Measurements from ENCODE around the gene ST3GAL5.
A peak's percentile ranks its signal among the peaks of the same experiment; 100 is the strongest.

The ST3GAL5 gene

GRCh38 chr2:85847051-85847588 is 41.7 kb downstream of the ST3GAL5 start:
- Histone ChIP-seq H3K27me3 (replicated peaks; ENCODE audit: control insufficient read depth, insufficient read depth, low read length) (no peaks in the 10 kb centered on the region), H3K4me3 (replicated peaks; ENCODE audit: low read depth, low read length) (no peak overlapping the region), H3K36me3 (ENCODE audit: control insufficient read depth, insufficient read depth, low read length) (0 out of 2 replicates have a peak, but pooled peaks cover 2% of the 10 kb centered on the region)
- no peak for DNase-seq (ENCODE audit: extremely low read depth, insufficient read length)
- TF ChIP-seq CTCF (IDR thresholded peaks at IDR 0.05; ENCODE audit: insufficient read depth, low read length, poor library complexity, severe bottlenecking): no peak

GRCh38 chr2:85846411-85846810 is 42.4 kb downstream of the ST3GAL5 start:
- Histone ChIP-seq H3K36me3 (ENCODE audit: control insufficient read depth, insufficient read depth, low read length) (0 out of 2 replicates have a peak, but pooled peaks cover 2% of the 10 kb centered on the region), H3K4me3 (replicated peaks; ENCODE audit: low read depth, low read length) (no peak overlapping the region), H3K27me3 (replicated peaks; ENCODE audit: control insufficient read depth, insufficient read depth, low read length) (no peaks in the 10 kb centered on the region)
- TF ChIP-seq CTCF (IDR thresholded peaks at IDR 0.05; ENCODE audit: insufficient read depth, low read length, poor library complexity, severe bottlenecking): no peak
- DNase-seq (ENCODE audit: extremely low read depth, insufficient read length): no peak

GRCh38 chr2:85844486-85844885 is 44.3 kb downstream of the ST3GAL5 start:
- Histone ChIP-seq H3K36me3 (ENCODE audit: control insufficient read depth, insufficient read depth, low read length) (0 out of 2 replicates have a peak, but pooled peaks cover 2% of the 10 kb centered on the region), H3K27me3 (replicated peaks; ENCODE audit: control insufficient read depth, insufficient read depth, low read length) (no peaks in the 10 kb centered on the region), H3K4me3 (replicated peaks; ENCODE audit: low read depth, low read length) (no peak overlapping the region)
- TF ChIP-seq CTCF (IDR thresholded peaks at IDR 0.05; ENCODE audit: insufficient read depth, low read length, poor library complexity, severe bottlenecking): no peak
- no peak for DNase-seq (ENCODE audit: extremely low read depth, insufficient read length)

- Histone ChIP-seq H3K36me3 (ENCODE audit: control insufficient read depth, insufficient read depth, low read length) (0 out of 2 replicates have a peak, but pooled peaks cover 2% of the 10 kb centered on the region), H3K27me3 (replicated peaks; ENCODE audit: control insufficient read depth, insufficient read depth, low read length) (no peaks in the 10 kb centered on the region), H3K4me3 (replicated peaks; ENCODE audit: low read depth, low read length) (no peak overlapping the region)
- no peak for DNase-seq (ENCODE audit: extremely low read depth, insufficient read length)
- TF ChIP-seq CTCF (IDR thresholded peaks at IDR 0.05; ENCODE audit: insufficient read depth, low read length, poor library complexity, severe bottlenecking): peak; percentile 57
These were observed 45.2 kb downstream of the ST3GAL5 start for GRCh38 chr2:85843543-85843942.

GRCh38 chr2:85840091-85840490 is 48.7 kb downstream of the ST3GAL5 start:
- no peak for TF ChIP-seq CTCF (IDR thresholded peaks at IDR 0.05; ENCODE audit: insufficient read depth, low read length, poor library complexity, severe bottlenecking)
- Histone ChIP-seq H3K27me3 (replicated peaks; ENCODE audit: control insufficient read depth, insufficient read depth, low read length) (no peaks in the 10 kb centered on the region), H3K4me3 (replicated peaks; ENCODE audit: low read depth, low read length) (no peak overlapping the region), H3K36me3 (ENCODE audit: control insufficient read depth, insufficient read depth, low read length) (0 out of 2 replicates have a peak, but pooled peaks cover 2% of the 10 kb centered on the region)
- peak; percentile 39 for DNase-seq (ENCODE audit: extremely low read depth, insufficient read length)

- H3K27me3 ChIP-seq (replicated peaks; ENCODE audit: control insufficient read depth, insufficient read depth, low read length): no peaks in the 10 kb centered on the region
- no peak for DNase-seq (ENCODE audit: extremely low read depth, insufficient read length)
- no peak overlapping the region for H3K4me3 ChIP-seq (replicated peaks; ENCODE audit: low read depth, low read length)
- TF ChIP-seq CTCF (IDR thresholded peaks at IDR 0.05; ENCODE audit: insufficient read depth, low read length, poor library complexity, severe bottlenecking): no peak
- 0 out of 2 replicates have a peak, but pooled peaks cover 2% of the 10 kb centered on the region for H3K36me3 ChIP-seq (ENCODE audit: control insufficient read depth, insufficient read depth, low read length)
These were observed 49.3 kb downstream of the ST3GAL5 start for GRCh38 chr2:85839461-85839860.

Measured in GM06990 (cell line).